Measurements from ENCODE around the gene PHF12.

DNA sequence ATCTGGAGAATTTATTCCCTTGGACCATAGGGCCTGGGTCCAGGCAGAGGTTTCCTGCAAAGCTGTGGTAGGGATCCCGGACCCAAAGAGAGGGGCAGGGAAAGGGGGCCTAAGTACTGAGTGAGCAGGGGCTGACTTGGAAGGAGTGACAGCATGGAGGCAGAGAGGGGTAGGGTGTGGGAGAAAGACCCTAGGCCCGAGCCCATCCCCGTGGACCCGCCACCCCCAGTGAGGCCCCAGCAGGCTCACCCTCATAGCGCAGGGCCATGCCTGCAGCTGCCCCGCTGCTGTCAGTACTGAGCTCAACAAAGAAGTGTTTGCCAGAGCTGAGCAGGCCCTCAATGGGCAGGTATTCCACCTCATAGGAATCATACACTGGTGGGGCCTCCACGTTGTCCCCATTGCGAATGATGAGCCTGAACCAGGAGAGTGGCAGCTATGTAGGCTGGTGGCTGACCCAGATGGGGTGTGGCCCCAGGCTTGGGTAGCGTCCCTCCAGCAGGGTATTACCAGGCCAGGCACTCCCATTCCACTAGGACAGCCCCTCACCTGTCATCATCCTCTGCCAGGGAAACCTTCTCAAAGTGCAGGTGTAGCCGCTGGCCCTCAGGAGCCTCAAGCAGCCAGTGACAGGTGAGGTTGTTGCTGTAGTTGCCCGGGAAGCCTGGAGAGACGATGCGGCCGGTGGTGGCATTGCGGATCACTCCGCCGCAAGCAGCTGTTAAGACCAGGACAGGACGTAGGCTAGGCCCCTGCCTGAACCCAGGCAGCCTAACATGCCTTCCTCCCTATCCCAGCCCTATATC lies 9.1 kb upstream of the PHF12 start:
- TF ChIP-seq POLR2A (IDR thresholded peaks at IDR 0.05; ENCODE audit: low read depth, low read length) (no peak), POLR2AphosphoS5 (IDR thresholded peaks at IDR 0.05; ENCODE audit: low read depth, low read length) (no peak), TAF1 (IDR thresholded peaks at IDR 0.05; ENCODE audit: low read depth, low read length) (no peak)
